OCI-LY3 (cell line): ENCODE measurements around the gene MED16.
A peak's percentile ranks its signal among the peaks of the same experiment; 100 is the strongest.

Experiments used
- H2AFZ ChIP-seq: fragments of 200-600, 300-600 bp; shearing (Covaris generic); 2 replicates; pipeline ENCODE4 v1.6.0; 2014; ENCODE audit warnings: antibody characterized with exemption, low read depth, low read length
- H3K27ac ChIP-seq: fragments of 200-600, 300-600 bp; sonication (generic); 2 replicates; pipeline ENCODE4 v1.5.1; 2014; ENCODE audit warnings: mild to moderate bottlenecking, low read length, moderate library complexity, mixed read lengths
- H3K27me3 ChIP-seq: fragments of 200-600, 300-600 bp; sonication (generic); 2 replicates; pipeline ENCODE4 v1.6.1; 2014; ENCODE audit warnings: low read depth, low read length, mixed read lengths
- H3K36me3 ChIP-seq: fragments of 200-600, 300-600 bp; sonication (generic); replicated peaks from 2 replicates; pipeline ENCODE3; 2014; ENCODE audit warnings: low read depth, low read length, mixed read lengths
- H3K4me1 ChIP-seq: fragments of 300-600, 200-600 bp; sonication (generic); 2 replicates; pipeline ENCODE4 v1.6.1; 2014; ENCODE audit warnings: low read length, mixed read lengths
- H3K4me2 ChIP-seq: fragments of 200-600, 300-600 bp; sonication (generic); 2 replicates; pipeline ENCODE4 v1.6.1; 2014; ENCODE audit warnings: low read length, mixed read lengths
- H3K4me3 ChIP-seq: fragments of 300-600, 200-600 bp; sonication (generic); 2 replicates; pipeline ENCODE4 v1.5.1; 2014; ENCODE audit warnings: antibody characterized with exemption, mild to moderate bottlenecking, low read length, moderate library complexity
- H3K79me2 ChIP-seq: fragments of 300-600, 200-600 bp; shearing (Covaris generic); 2 replicates; pipeline ENCODE4 v1.6.1; 2014; ENCODE audit warnings: mild to moderate bottlenecking, low read length, mixed read lengths
- H3K9ac ChIP-seq: fragments of 300-600, 200-600 bp; shearing (Covaris generic); 2 replicates; pipeline ENCODE4 v1.6.0; 2014; ENCODE audit warnings: mild to moderate bottlenecking, low read length, moderate library complexity
- H3K9me3 ChIP-seq: fragments of 200-600, 300-600 bp; shearing (Covaris generic); 2 replicates; pipeline ENCODE4 v1.6.1; 2014; ENCODE audit warnings: low read length, mixed read lengths; ENCODE audit not compliant: insufficient read depth
- H4K20me1 ChIP-seq: fragments of 200-600, 300-600 bp; sonication (generic); 2 replicates; pipeline ENCODE4 v1.6.1; 2016; ENCODE audit warnings: low read length, mixed read lengths; ENCODE audit not compliant: insufficient read depth
- CTCF ChIP-seq: fragments of 200-600, 300-600 bp; sonication (generic); IDR thresholded peaks from 2 replicates; pipeline ENCODE4 v1.5.1; 2014; ENCODE audit warnings: antibody characterized with exemption, low read length, low read depth
- EZH2phosphoT487 ChIP-seq: fragments of 200-600 bp; shearing (Covaris generic); IDR thresholded peaks from 2 replicates; pipeline ENCODE4 v1.6.1; 2018; ENCODE audit warnings: antibody characterized with exemption, mixed run types, low read depth

The MED16 gene

GRCh38 chr19:924553-925086, 31.6 kb upstream of the MED16 start:
- peak overlapping the region; percentile 85 for H3K27ac ChIP-seq
- peaks cover 22% of the 10 kb centered on the region for H3K36me3 ChIP-seq
- H3K9ac ChIP-seq = peak overlapping the region; percentile 99
- TF ChIP-seq CTCF = no peak
- TF ChIP-seq EZH2phosphoT487 = no peak
- peak overlapping the region; percentile 85 for H3K4me3 ChIP-seq
- H3K9me3 ChIP-seq = no peaks in the 10 kb centered on the region
- H3K4me1 ChIP-seq = peaks cover 30% of the 10 kb centered on the region
- H3K79me2 ChIP-seq = peaks cover 43% of the 10 kb centered on the region
- no peaks in the 10 kb centered on the region for H3K27me3 ChIP-seq
- H4K20me1 ChIP-seq = peaks cover 18% of the 10 kb centered on the region
- peak overlapping the region; percentile 89 for H3K4me2 ChIP-seq
- no peak overlapping the region for H2AFZ ChIP-seq

- peak overlapping the region; percentile 93 for H3K4me2 ChIP-seq
- H3K9ac ChIP-seq = peak overlapping the region; percentile 68
- peak overlapping the region; percentile 66 for H3K27ac ChIP-seq
- H3K4me1 ChIP-seq = peaks cover 29% of the 10 kb centered on the region
- peaks cover 15% of the 10 kb centered on the region for H3K79me2 ChIP-seq
- no peak overlapping the region for H2AFZ ChIP-seq
- no peaks in the 10 kb centered on the region for H3K9me3 ChIP-seq
- peaks cover 5% of the 10 kb centered on the region for H3K36me3 ChIP-seq
- TF ChIP-seq CTCF (no peak), EZH2phosphoT487 (no peak)
- H3K27me3 ChIP-seq = no peaks in the 10 kb centered on the region
- H3K4me3 ChIP-seq = peak overlapping the region; percentile 78
- H4K20me1 ChIP-seq = no peaks in the 10 kb centered on the region
These were observed 27.3 kb upstream of the MED16 start for GRCh38 chr19:920051-920864.

GRCh38 chr19:919199-920050, 26.4 kb upstream of the MED16 start:
- Histone ChIP-seq H3K4me3 (peak overlapping the region; percentile 78), H4K20me1 (no peaks in the 10 kb centered on the region), H3K79me2 (peaks cover 10% of the 10 kb centered on the region), H3K9me3 (no peaks in the 10 kb centered on the region), H3K9ac (peak overlapping the region; percentile 68), H3K27ac (peak overlapping the region; percentile 66), H3K36me3 (peaks cover 5% of the 10 kb centered on the region), H3K27me3 (no peaks in the 10 kb centered on the region), H3K4me2 (peak overlapping the region; percentile 93), H3K4me1 (peaks cover 32% of the 10 kb centered on the region), H2AFZ (no peak overlapping the region)
- no peak for TF ChIP-seq CTCF
- TF ChIP-seq EZH2phosphoT487 = no peak
